HepG2 (cell line): ENCODE measurements around the gene THOC1. TPM values are rescaled to one million over a fixed set of nuclear protein-coding genes. Genes with fewer than 3 reads are reported as not detected.
A peak's percentile ranks its signal among the peaks of the same experiment; 100 is the strongest.

ENCODE experiments used
- ATAC-seq: fragments of 200-7000 bp; cut with Tn5 transposase; 3 replicates; pipeline ENCODE4 v1.9.1; 2020; ENCODE audit warnings: mild to moderate bottlenecking, moderate library complexity
- BruUV-seq: library from RNA; stranded (reverse); fragments of 400-500 nt; replicated peaks from 2 replicates; lab custom pipeline; 2021; lab: Mats Ljungman, UMichigan
- CTCF ChIA-PET: fragments of 300-600 bp; formaldehyde crosslinking; extraction: SDS; loops from one replicate; lab custom pipeline; 2021; ENCODE audit warnings: low total read pairs, inconsistent platforms, low intra/inter-chr PET ratio; lab: Yijun Ruan, JAX
- POLR2A ChIA-PET: fragments of 350-600 bp; sonication (Branson Sonifier 250); formaldehyde crosslinking; loops from one replicate; lab custom pipeline; 2020; ENCODE audit warnings: antibody characterized with exemption, inconsistent platforms; lab: Yijun Ruan, JAX
- DNase-seq: peaks from one replicate; pipeline ENCODE4 v3.0.0-alpha.2; 2015; ENCODE audit warnings: low spot score
- FAIRE-seq: peaks from 3 replicates; lab custom pipeline; 2011; peaks lifted over from hg19 to GRCh38; lab: Jason Lieb, UNC
- H2AFZ ChIP-seq: one replicate; pipeline ENCODE4 v1.6.1; 2011; ENCODE audit warnings: low read length, inconsistent platforms
- H3K27ac ChIP-seq: fragments of 300-600 bp; 3 replicates; pipeline ENCODE4 v1.8.0; 2011; ENCODE audit warnings: mixed run types, mild to moderate bottlenecking, mixed read lengths, low read length, inconsistent platforms; ENCODE audit not compliant: insufficient read depth; ENCODE audit errors: extremely low read length
- H3K27me3 ChIP-seq, 2 experiments: fragments of 200-600 bp in 1 of 2; 2 replicates in 1 of 2; 3 replicates in 1 of 2; pipeline versions ENCODE4 v1.6.0 to v1.8.0; 2011; ENCODE audit warnings: low read length in 2 of 2, mild to moderate bottlenecking in 2 of 2, moderate library complexity in 2 of 2, inconsistent platforms in 1 of 2; ENCODE audit not compliant: insufficient read depth in 2 of 2, control insufficient read depth in 1 of 2
- H3K36me3 ChIP-seq, 2 experiments: fragments of 200-600 bp in 1 of 2; replicated peaks in 1 of 2; 2 replicates in 1 of 2; 3 replicates in 1 of 2; pipeline versions ENCODE4 v1.5.1 to v1.8.0; 2011; ENCODE audit warnings: low read length in 2 of 2, inconsistent platforms in 1 of 2; ENCODE audit not compliant: insufficient read depth in 2 of 2, control insufficient read depth in 1 of 2
- H3K4me1 ChIP-seq: 2 replicates; pipeline ENCODE4 v1.5.1; 2012; ENCODE audit warnings: low read length, inconsistent platforms; ENCODE audit not compliant: insufficient read depth
- H3K4me2 ChIP-seq: 2 replicates; pipeline ENCODE4 v1.6.0; 2011; ENCODE audit warnings: low read depth, low read length, inconsistent platforms
- H3K4me3 ChIP-seq, 3 experiments: fragments of 200-600 bp in 1 of 3; sonication (generic), shearing (Covaris generic) in 1 of 3; replicated peaks in 1 of 3; 2 replicates each; pipeline ENCODE4 v1.5.1; 2011 to 2016; ENCODE audit warnings: low read length in 3 of 3, inconsistent platforms in 2 of 3, low read depth in 2 of 3, mild to moderate bottlenecking in 2 of 3, control low read depth in 1 of 3, mixed read lengths in 1 of 3; ENCODE audit not compliant: insufficient read depth in 1 of 3
- H3K79me2 ChIP-seq: one replicate; pipeline ENCODE4 v1.6.1; 2011; ENCODE audit warnings: low read length, inconsistent platforms; ENCODE audit not compliant: insufficient read depth
- H3K9ac ChIP-seq: 2 replicates; pipeline ENCODE4 v1.6.0; 2011; ENCODE audit warnings: mild to moderate bottlenecking, low read depth, low read length, inconsistent platforms; ENCODE audit not compliant: insufficient read depth
- H3K9me3 ChIP-seq: 2 replicates; pipeline ENCODE4 v1.5.1; 2012; ENCODE audit warnings: mild to moderate bottlenecking, low read length
- H4K20me1 ChIP-seq: 2 replicates; pipeline ENCODE4 v1.6.0; 2011; ENCODE audit warnings: inconsistent platforms, mild to moderate bottlenecking, low read length, moderate library complexity; ENCODE audit not compliant: insufficient read depth
- ARID4A ChIP-seq: sonication (generic); formaldehyde crosslinking; IDR thresholded peaks from 2 replicates; pipeline ENCODE4 v1.5.0; 2020; ENCODE audit warnings: mild to moderate bottlenecking, missing genetic modification reagents, borderline replicate concordance
- CREB1 ChIP-seq, 2 experiments: fragments of 450-650 bp in 1 of 2; IDR thresholded peaks; 2 replicates each; pipeline ENCODE4 v1.6.1; 2016 to 2017; ENCODE audit warnings: control low read depth in 1 of 2, mild to moderate bottlenecking in 1 of 2, missing compliant biosample characterization in 1 of 2, missing genetic modification characterization in 1 of 2
- KLF15 ChIP-seq: sonication (generic); formaldehyde crosslinking; IDR thresholded peaks from 2 replicates; pipeline ENCODE4 v1.8.1; 2023; ENCODE audit warnings: borderline replicate concordance, mild to moderate bottlenecking, inconsistent platforms, missing genetic modification reagents, mixed read lengths
- SIX1 ChIP-seq: sonication (generic); formaldehyde crosslinking; IDR thresholded peaks from 2 replicates; pipeline ENCODE4 v1.4.0; 2020; ENCODE audit warnings: missing genetic modification reagents, borderline replicate concordance
- ZBTB10 ChIP-seq: sonication (generic); formaldehyde crosslinking; IDR thresholded peaks from 2 replicates; pipeline ENCODE4 v1.4.0; 2020; ENCODE audit warnings: missing genetic modification reagents, borderline replicate concordance
- ZNF136 ChIP-seq: sonication (generic); formaldehyde crosslinking; IDR thresholded peaks from 2 replicates; pipeline ENCODE4 v1.8.1; 2022; ENCODE audit warnings: low read depth, mild to moderate bottlenecking, moderate library complexity, missing genetic modification reagents
- WGBS: methylation state at CpG from one replicate; pipeline ENCODE4 v1.1.6; 2017; ENCODE audit warnings: low lambda C conversion rate; 5-methylcytosine and 5-hydroxymethylcytosine counted together
- in situ Hi-C: cut with HindIII; loops from 2 replicates; pipeline ENCODE4 v1.10.0; 2017; ENCODE audit warnings: low pct_unique_long_range_greater_than_20kb; ENCODE audit not compliant: extremely low pct_ligation_motif_present
- intact Hi-C: fragments of 100-400 bp; cut with micrococcal nuclease; formaldehyde crosslinking; loops from one replicate; pipeline ENCODE4 v1.10.0; 2022; ENCODE audit not compliant: unreplicated experiment
- polyA plus RNA-seq, 8 experiments: library from polyadenylated mRNA; depleted of rRNA in 3 of 8; stranded (reverse) in 7 of 8; unstranded in 1 of 8; fragments of >200 nt; fragmentation: Illumina TruSeq in 4 of 8; extraction: Trizol in 4 of 8; gene quantifications; 2 replicates each; pipeline versions ENCODE4 v1.2.1 to v1.2.3, GENCODE V29; 2011 to 2016; ENCODE audit warnings: low read depth in 4 of 8, missing spikeins in 1 of 8, mixed read lengths in 1 of 8; ENCODE audit not compliant: insufficient read depth in 1 of 8
- total RNA-seq, 5 experiments: library from RNA; depleted of rRNA; stranded (reverse); fragments of >200 nt; fragmentation: Illumina TruSeq; extraction: Trizol; gene quantifications; 2 replicates each; pipeline ENCODE4 v1.2.3, GENCODE V29; 2016; ENCODE audit warnings: low read depth in 1 of 5

The THOC1 gene
- total and polyA plus RNA-seq, 2 of the 13 experiments (the other 11 are each of a cell fraction or from before 2014, with no cell fraction given), result 40.6 to 56.7 TPM

GRCh38 chr18:302097-302496 lies 34.2 kb upstream of the THOC1 start:
- Histone ChIP-seq H3K4me1 (no peaks in the 10 kb centered on the region), H3K9me3 (no peaks in the 10 kb centered on the region), H3K4me3 (no peak overlapping the region), H4K20me1 (no peaks in the 10 kb centered on the region), H3K36me3 (no peaks in the 10 kb centered on the region), H3K27ac (no peak overlapping the region), H3K4me2 (no peak overlapping the region), H3K27me3 (peaks cover 0 to 18% of the 10 kb centered on the region in 2 experiments; a peak in 2 of 5 replicates), H3K79me2 (no peaks in the 10 kb centered on the region), H3K9ac (no peak overlapping the region), H2AFZ (no peak overlapping the region)
- no peak for ATAC-seq
- no TSS peak for BruUV-seq
- DNase-seq, result no peak
- no peak for FAIRE-seq
- WGBS, result 24% methylated on average over 6 of the region's 7 CpGs
- TF ChIP-seq CREB1 (IDR thresholded peaks at IDR 0.05) (0 out of 2 replicates have a peak, but pooled peaks have one; percentile 2), CREB1 (CRISPR knock-in tag; IDR thresholded peaks at IDR 0.05) (no peak), ZBTB10 (CRISPR knock-in tag) (no peak), KLF15 (CRISPR knock-in tag) (no peak), SIX1 (CRISPR knock-in tag) (no peak), ARID4A (no peak), ZNF136 (CRISPR knock-in tag) (no peak)
- POLR2A ChIA-PET, result no interaction called here
- CTCF ChIA-PET, result no interaction called here
- intact Hi-C loops (no loop called here), in situ Hi-C loops (no loop called here)
